8988T (cell line): Measurements from ENCODE around the gene FBXO41.

Source experiments
- DNase-seq: peaks from one replicate; pipeline ENCODE4 v3.0.0; 2011

The FBXO41 gene

GRCh38 chr2:73238976-73239375 is 45.3 kb downstream of the FBXO41 start:
- DNase-seq, result no peak

DNA sequence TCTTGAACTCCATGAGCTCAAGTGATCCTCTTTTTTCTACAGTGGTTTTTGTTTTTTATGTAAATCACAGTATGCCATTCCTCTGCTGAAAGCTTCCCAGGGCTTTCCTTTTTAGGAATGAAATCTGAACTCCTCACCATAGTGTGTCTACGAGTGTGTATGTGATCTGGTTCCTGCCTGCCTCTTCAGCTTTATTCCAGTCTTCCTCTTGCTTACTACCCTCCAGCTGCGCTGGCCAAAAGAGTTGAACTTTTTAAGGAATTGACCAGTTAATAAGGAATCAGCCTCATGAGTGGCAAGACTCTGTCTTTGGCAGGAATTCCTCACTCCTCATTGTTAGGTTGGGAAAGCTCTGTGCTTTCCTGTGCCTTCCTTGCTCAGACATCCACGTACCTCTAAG is 46.1 kb downstream of the FBXO41 start:
- DNase-seq, result no peak

GRCh38 chr2:73237168-73237567 is 47.1 kb downstream of the FBXO41 start:
- no peak for DNase-seq

DNA sequence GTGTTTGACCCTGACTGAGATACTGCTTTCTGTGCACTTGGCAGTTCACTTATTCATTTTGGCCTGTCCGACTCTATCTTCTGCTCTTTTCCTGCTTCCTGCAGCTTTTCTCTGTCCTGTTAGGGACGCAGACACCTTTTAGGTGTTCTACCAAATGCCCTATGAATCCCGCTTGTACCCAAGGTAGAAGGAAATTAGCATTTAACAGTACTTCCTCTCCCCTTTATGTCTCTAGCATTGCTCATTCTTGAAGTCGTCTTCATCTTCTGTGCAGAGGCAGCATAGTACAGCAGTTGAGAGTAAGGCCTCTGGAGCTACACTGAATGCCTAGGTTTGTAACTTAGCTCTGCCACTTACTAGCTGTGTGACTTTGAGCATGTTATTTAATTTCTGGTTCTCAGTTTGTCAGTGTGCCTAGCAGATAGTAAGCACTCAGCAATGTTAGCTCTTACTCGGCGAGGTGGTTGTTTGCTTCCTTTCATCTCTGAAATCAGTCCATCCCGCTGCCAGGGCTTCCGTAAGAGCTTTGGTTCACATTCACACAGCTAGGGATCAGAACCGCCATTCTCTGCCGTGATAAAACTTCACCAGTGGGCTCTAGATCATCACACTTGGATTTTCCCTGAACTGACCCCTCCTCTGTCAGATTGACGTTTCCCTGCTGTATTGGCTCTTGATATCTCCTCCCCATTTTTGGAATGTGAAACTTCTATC is 48.8 kb downstream of the FBXO41 start:
- DNase-seq, result no peak

GRCh38 chr2:73233932-73234832 is 50.1 kb downstream of the FBXO41 start, which contains the start of gene CCT7:
CCT7 (plus strand) TSS chr2:73234308; CDS start chr2:73234379, 71 bp downstream.
- DNase-seq, result peak; percentile 75

GRCh38 chr2:73233154-73233931 is 50.9 kb downstream of the FBXO41 start, which contains the start of gene PRADC1:
PRADC1 (minus strand) TSS chr2:73233239; CDS start chr2:73233160, 79 bp downstream.
- peak; percentile 92 for DNase-seq

DNA sequence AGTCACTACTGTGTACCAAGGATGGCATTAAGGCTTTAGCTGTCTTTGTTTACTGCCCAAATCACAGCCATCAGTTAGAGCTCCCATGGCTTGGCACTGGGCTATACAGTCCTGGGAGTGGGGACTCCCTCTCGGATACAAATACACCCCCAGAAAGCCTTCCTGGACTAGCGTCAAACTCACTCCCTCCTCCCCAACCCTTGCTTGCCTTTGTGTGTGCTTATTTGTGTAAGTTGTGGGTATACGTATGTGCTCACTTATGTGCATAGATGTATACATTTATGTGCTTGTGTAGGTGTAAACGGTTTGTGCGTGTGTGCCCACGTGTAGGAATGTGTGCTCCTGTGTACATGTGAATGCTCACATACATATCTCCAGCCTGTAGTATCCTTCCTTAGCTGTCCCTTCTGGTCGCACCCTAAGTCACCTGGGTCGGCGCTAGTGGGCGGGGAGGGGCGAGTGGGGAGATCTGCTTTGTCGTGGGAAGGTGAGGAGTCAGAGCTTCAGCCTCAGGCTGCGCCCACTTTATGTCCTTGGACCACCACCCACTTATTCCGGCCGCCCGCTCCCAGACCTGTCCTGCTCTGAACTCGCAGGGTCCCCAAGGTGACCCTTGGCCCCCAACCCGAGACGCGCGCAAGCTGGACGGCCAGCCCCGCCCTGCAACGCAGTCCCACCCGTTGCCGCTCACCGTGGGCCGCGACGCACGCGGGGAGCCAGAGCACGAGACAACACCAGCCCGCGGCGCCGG is 51.7 kb downstream of the FBXO41 start:
- DNase-seq, result no peak

- no peak for DNase-seq
Measured at GRCh38 chr2:73228631-73229030, 55.6 kb downstream of the FBXO41 start.

DNA sequence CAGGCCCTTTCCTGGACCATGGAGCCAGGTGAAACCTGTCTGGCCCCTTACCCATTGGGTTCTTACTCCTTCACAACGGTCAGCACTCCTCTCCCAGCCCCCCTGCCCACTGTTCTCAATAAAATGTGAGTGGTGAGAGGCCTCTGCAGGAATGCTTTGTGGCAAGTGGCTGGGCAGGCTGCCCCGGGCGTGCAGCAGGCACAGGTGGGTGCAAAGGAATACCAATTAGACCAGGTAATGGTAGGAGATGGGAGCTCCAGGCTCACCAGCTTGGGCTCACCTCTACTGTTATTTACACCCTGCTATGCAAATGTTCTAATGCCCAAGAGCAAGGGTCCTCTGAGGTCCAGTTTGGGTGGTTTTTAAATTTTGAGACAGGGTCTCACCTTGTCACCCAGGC is 57.2 kb downstream of the FBXO41 start:
- no peak for DNase-seq

- no peak for DNase-seq
Measured at GRCh38 chr2:73225513-73226360, 58.5 kb downstream of the FBXO41 start.

DNA sequence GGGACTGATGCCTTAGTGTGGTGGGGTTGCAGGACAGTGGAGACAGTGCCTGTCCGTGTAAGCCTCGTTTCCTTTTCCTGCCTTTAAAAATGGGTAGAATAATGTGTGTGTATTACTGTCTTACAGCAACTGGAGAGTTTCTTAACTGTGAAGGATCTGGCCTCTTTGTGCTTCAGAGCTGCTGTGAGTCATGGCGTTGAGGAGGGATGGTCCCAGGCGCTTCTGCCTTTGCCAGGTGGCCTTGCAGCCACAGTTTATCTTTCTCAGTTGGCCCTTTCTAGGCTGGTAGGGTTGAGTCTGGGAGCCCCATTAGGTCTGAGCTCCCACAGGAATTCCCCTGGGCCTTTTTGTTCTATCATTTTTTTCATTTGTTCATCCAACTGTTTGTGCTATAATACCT is 60.5 kb downstream of the FBXO41 start:
- no peak for DNase-seq

- no peak for DNase-seq
Measured at GRCh38 chr2:73218298-73218697, 66.0 kb downstream of the FBXO41 start.

DNA sequence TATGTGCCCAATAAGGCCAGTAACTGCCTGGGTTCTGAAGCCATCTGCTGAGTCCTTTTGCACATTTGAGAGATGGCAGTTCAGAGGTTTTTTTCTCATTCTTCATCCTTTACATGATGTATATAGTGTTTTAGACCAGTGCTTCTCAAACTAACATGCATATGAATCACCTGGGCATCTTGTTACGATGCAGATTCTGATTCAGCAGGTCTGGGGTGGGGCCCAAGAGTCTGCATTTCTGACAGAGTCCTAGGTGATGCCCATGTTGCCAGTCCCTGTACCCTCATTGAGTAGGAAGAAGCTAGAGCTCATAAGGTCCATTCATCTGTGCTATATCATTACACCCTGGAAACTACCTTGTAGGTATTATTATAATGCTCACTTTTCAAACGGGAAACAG is 66.5 kb downstream of the FBXO41 start:
- no peak for DNase-seq

- no peak for DNase-seq
Measured at GRCh38 chr2:73217160-73217559, 67.1 kb downstream of the FBXO41 start.

GRCh38 chr2:73215254-73215653 is 69.0 kb downstream of the FBXO41 start:
- no peak for DNase-seq

DNA sequence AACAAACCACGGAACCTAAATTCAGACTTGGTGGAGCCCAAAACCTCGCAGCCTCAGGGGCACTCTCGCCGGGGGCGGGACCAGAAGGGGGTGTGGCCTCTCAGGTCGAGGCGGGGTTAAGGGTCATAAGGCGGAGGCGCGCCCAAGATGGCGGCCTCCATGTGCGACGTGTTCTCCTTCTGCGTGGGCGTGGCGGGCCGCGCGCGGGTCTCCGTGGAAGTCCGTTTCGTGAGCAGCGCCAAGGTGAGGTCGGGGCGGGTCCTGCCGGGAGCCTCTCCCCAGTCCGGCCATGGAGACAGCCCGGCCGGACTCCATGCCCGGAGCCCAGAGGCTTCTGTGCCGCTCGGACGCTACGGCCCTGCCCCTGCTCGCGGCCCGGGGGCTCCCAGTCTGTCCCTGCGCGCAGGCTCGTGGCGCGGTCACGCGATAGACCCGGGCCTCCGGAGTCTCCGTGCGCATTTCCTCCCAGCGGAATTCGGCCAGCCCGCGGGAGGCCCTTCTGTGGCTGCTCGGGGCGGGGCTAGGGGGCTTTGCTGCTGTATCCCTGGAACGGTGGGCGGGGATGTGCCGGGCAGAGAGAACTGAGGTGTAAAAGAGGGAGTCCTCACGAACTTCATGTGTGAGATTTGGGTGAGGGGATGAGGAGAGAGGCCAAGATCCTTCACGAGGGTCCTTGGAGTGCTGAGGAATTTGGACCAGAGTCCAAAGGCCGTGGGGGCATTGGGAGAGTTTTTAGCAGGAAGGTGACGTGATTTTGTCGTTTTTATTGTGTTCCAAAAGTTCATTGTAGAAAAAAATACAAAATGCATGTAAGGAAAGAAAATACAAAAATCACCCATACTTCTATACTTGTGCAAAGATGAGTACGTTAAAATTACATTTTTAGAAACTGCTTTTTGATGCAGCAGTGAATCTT is 69.9 kb downstream of the FBXO41 start, which contains the start of gene SMYD5:
Gene SMYD5, plus strand, starts transcription at position 126 of the 916 bp plus-strand sequence. Its CDS starts 22 bp downstream, at position 148.
- DNase-seq, result peak; percentile 77

DNA sequence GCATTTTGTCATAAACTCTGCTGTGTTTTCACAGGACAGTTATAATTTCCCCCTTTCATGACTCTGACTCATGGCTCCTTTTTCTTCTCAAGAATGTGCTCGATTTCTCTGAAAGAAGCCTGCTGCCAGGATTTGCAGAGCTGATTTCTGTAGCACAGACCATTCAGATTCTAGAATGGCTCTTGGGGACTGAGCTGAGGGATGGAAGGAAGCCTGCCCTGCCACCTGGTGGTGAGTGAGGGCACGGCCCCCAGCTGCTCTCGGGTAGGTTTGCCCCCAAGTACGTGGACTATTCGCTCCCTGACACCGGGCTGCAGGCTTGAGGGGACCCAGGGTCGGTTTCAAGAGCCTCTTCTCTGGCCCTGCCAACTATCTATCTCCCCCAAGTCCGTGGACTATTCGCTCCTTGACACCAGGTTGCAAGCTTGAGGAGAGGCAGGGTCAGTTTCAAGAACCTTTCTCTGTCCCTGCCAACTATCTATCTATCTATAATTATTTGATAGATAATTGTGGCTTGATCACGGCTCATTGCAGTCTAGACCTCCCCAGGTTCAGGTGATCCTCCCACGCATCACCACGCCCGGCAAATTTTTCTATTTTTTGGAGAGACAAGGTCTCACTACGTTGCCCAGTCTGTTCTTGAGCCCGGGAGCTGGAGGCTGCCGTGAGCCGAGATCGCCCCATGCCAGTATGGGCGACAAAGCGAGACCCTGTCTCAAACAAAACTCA is 71.7 kb downstream of the FBXO41 start:
- DNase-seq, result peak; percentile 81

DNA sequence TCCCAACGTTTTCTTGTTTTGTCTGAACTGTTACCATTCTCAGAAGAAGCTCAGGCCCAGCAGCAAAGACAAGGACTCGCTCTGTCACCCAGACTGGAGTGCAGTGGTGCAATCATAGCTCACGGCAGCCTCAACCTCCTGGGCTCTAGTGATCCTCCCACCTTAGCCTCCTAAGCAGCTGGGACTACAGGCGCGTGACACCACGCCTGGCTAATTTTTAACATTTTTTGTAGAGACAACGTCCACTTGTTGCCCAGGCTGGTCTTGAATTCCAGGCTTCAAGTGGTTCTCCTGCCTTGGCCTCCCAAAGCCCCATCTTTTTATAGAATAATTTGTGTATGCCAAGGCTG is 72.2 kb downstream of the FBXO41 start:
- no peak for DNase-seq

- DNase-seq, result no peak
Measured at GRCh38 chr2:73210696-73211095, 73.6 kb downstream of the FBXO41 start.

DNA sequence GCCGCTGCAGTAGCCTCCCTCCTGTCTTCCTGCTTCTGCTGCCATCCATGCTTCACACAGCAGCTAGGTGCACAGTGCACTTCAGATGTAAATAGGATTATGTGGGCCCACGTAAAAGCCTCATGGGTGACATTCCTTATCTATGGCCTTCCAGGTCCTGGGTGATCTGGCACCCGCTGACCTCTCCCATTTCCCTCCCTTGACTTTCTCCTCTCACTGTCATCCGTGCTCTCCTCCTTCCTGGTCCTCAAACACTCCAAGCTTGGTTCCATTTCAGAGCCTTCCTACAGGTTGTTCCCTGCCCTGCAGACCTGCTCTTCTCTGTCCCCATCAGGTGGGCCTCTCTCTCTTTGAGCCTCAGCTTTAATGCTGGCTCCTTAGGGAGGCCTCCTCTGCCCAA is 74.3 kb downstream of the FBXO41 start:
- DNase-seq, result no peak
